ENCODE results near the gene C10orf95. TPM values are rescaled to one million over a fixed set of nuclear protein-coding genes. Genes with fewer than 3 reads are reported as not detected.

The C10orf95 gene
- total and polyA plus RNA-seq, 2 of the 13 experiments (the other 11 are each of a cell fraction or from before 2014, with no cell fraction given): 0.05 to 0.07 TPM

GRCh38 chr10:102434394-102435132 is 16.8 kb downstream of the C10orf95 start (continued):
- TF ChIP-seq ZBTB33 (CRISPR knock-in tag; IDR thresholded peaks at IDR 0.05) (no peak; the same call in 1 of the 2 replicates), TSC22D2 (CRISPR knock-in tag; IDR thresholded peaks at IDR 0.05; ENCODE audit: borderline replicate concordance) (no peak), ZNF746 (CRISPR knock-in tag; IDR thresholded peaks at IDR 0.05) (no peak), ZNF235 (CRISPR knock-in tag; IDR thresholded peaks at IDR 0.05; ENCODE audit: borderline replicate concordance) (no peak), ZNF598 (CRISPR knock-in tag; IDR thresholded peaks at IDR 0.05; ENCODE audit: borderline replicate concordance) (no peak), NFRKB (IDR thresholded peaks at IDR 0.05) (no peak), SOX6 (IDR thresholded peaks at IDR 0.05) (no peak), SOX6 (CRISPR knock-in tag; IDR thresholded peaks at IDR 0.05) (no peak; the same call in none of the 2 replicates), FOXC1 (CRISPR knock-in tag; IDR thresholded peaks at IDR 0.05; ENCODE audit: borderline replicate concordance) (no peak), MIER2 (CRISPR knock-in tag; IDR thresholded peaks at IDR 0.05) (peak; percentile 29; the same call in 1 of the 2 replicates), ZNF772 (CRISPR knock-in tag; IDR thresholded peaks at IDR 0.05) (no peak), TOE1 (CRISPR knock-in tag; IDR thresholded peaks at IDR 0.05) (no peak), ZNF543 (CRISPR knock-in tag; IDR thresholded peaks at IDR 0.05) (no peak), ZNF530 (CRISPR knock-in tag; IDR thresholded peaks at IDR 0.05; ENCODE audit: low read depth) (no peak), KLF6 (CRISPR knock-in tag; IDR thresholded peaks at IDR 0.05) (no peak), ZNF101 (CRISPR knock-in tag; IDR thresholded peaks at IDR 0.05; ENCODE audit: borderline replicate concordance, low read depth) (no peak), TEAD3 (CRISPR knock-in tag; optimal IDR thresholded peaks at IDR 0.05; ENCODE audit: borderline replicate concordance) (no peak), SIX1 (CRISPR knock-in tag; IDR thresholded peaks at IDR 0.05; ENCODE audit: borderline replicate concordance) (no peak), CHD2 (IDR thresholded peaks at IDR 0.05; ENCODE audit: low read depth, low read length) (no peak), MXD4 (CRISPR knock-in tag; IDR thresholded peaks at IDR 0.05) (no peak), ZNF138 (CRISPR knock-in tag; IDR thresholded peaks at IDR 0.05; ENCODE audit: low read depth) (no peak), CENPX (CRISPR knock-in tag; IDR thresholded peaks at IDR 0.05) (no peak), PHF20 (CRISPR knock-in tag; IDR thresholded peaks at IDR 0.05) (peak; percentile 36), NPAS2 (CRISPR knock-in tag; IDR thresholded peaks at IDR 0.05; ENCODE audit: borderline replicate concordance) (no peak), ZNF619 (CRISPR knock-in tag; IDR thresholded peaks at IDR 0.05) (no peak), E2F5 (CRISPR knock-in tag; conservative IDR thresholded peaks at IDR 0.05) (no peak), ETV5 (CRISPR knock-in tag; IDR thresholded peaks at IDR 0.05; ENCODE audit: borderline replicate concordance) (peak; percentile 42; the same call in 1 of the 2 replicates), IKZF4 (CRISPR knock-in tag; IDR thresholded peaks at IDR 0.05; ENCODE audit: borderline replicate concordance, low read depth, not compliant biosample characterization) (no peak), NCOA1 (CRISPR knock-in tag; IDR thresholded peaks at IDR 0.05) (0 out of 2 replicates have a peak, but pooled peaks have one; percentile 27)
